K562 (cell line): ENCODE data around the gene PI4K2A. TPM values are rescaled to one million over a fixed set of nuclear protein-coding genes. Genes with fewer than 3 reads are reported as not detected.
A peak's percentile ranks its signal among the peaks of the same experiment; 100 is the strongest.

Experiments
- FOXK2 ChIP-seq, 2 experiments: fragments of 450-650 bp; IDR thresholded peaks in 1 of 2; conservative IDR thresholded peaks in 1 of 2; 2 replicates each; pipeline ENCODE4 v1.6.1; 2016; ENCODE audit warnings: low read depth in 2 of 2, mild to moderate bottlenecking in 1 of 2
- HNRNPK ChIP-seq: fragments of 200-400 bp; formaldehyde crosslinking; IDR thresholded peaks from one replicate; pipeline ENCODE4 v1.6.1; 2018; ENCODE audit warnings: mild to moderate bottlenecking, low read depth, low read length; ENCODE audit not compliant: poor library complexity, severe bottlenecking
- ID3 ChIP-seq, 2 experiments: fragments of 250-450 bp in 1 of 2; fragments of 450-650 bp in 1 of 2; sonication (Bioruptor Pico) in 1 of 2; IDR thresholded peaks; 2 replicates each; pipeline versions ENCODE4 v1.6.1 to v1.8.0; 2016 to 2021; ENCODE audit warnings: mild to moderate bottlenecking in 2 of 2, moderate library complexity in 2 of 2, missing compliant biosample characterization in 1 of 2, missing genetic modification characterization in 1 of 2
- LARP7 ChIP-seq: fragments of 450-650 bp; IDR thresholded peaks from 2 replicates; pipeline ENCODE4 v1.6.1; 2016
- MXD1 ChIP-seq: fragments of 250-450 bp; sonication (Bioruptor Pico); IDR thresholded peaks from 2 replicates; pipeline ENCODE4 v1.8.0; 2021; ENCODE audit warnings: borderline replicate concordance, mild to moderate bottlenecking, moderate library complexity; ENCODE audit not compliant: poor library complexity, severe bottlenecking
- PHF21A ChIP-seq: fragments of 450-650 bp; IDR thresholded peaks from 2 replicates; pipeline ENCODE4 v1.6.1; 2017; ENCODE audit warnings: low read depth, borderline replicate concordance
- RB1 ChIP-seq: fragments of 450-650 bp; IDR thresholded peaks from 2 replicates; pipeline ENCODE4 v1.6.1; 2017; ENCODE audit warnings: low read depth, mild to moderate bottlenecking
- RBM34 ChIP-seq: fragments of 200-400 bp; formaldehyde crosslinking; IDR thresholded peaks from 2 replicates; pipeline ENCODE4 v1.6.1; 2018; ENCODE audit warnings: low read length, borderline replicate concordance; ENCODE audit not compliant: insufficient read depth
- SIRT6 ChIP-seq: IDR thresholded peaks from one replicate; pipeline ENCODE4 v1.6.1; 2012; ENCODE audit warnings: low read depth, mild to moderate bottlenecking, control low read depth, inconsistent platforms, low read length, moderate library complexity
- SREBF2 ChIP-seq: sonication (generic); formaldehyde crosslinking; IDR thresholded peaks from 2 replicates; pipeline ENCODE4 v1.4.0; 2020; ENCODE audit warnings: mild to moderate bottlenecking, missing genetic modification reagents
- STAT5B ChIP-seq: fragments of 250-450 bp; sonication (Bioruptor Pico); IDR thresholded peaks from 2 replicates; pipeline ENCODE4 v1.8.0; 2021; ENCODE audit warnings: mild to moderate bottlenecking, inconsistent platforms
- STAT6 ChIP-seq: sonication (generic); formaldehyde crosslinking; IDR thresholded peaks from 2 replicates; pipeline ENCODE4 v1.8.1; 2023; ENCODE audit warnings: mild to moderate bottlenecking, missing genetic modification reagents
- TAF15 ChIP-seq: fragments of 200-400 bp; formaldehyde crosslinking; IDR thresholded peaks from 2 replicates; pipeline ENCODE4 v1.6.1; 2017; ENCODE audit warnings: mild to moderate bottlenecking, low read depth, low read length, moderate library complexity
- TAF9B ChIP-seq: fragments of 450-650 bp; IDR thresholded peaks from 2 replicates; pipeline ENCODE4 v1.6.1; 2018; ENCODE audit warnings: mild to moderate bottlenecking; ENCODE audit not compliant: partially characterized antibody
- TRIM24 ChIP-seq, 2 experiments: fragments of 450-650 bp; IDR thresholded peaks; 2 replicates each; pipeline ENCODE4 v1.6.1; 2016
- TRIM25 ChIP-seq: fragments of 450-650 bp; IDR thresholded peaks from 2 replicates; pipeline ENCODE4 v1.7.0; 2016; ENCODE audit warnings: borderline replicate concordance
- TSHZ1 ChIP-seq: fragments of 250-450 bp; sonication (Bioruptor Pico); IDR thresholded peaks from 2 replicates; pipeline ENCODE4 v1.4.0; 2020; ENCODE audit warnings: mild to moderate bottlenecking, moderate library complexity
- ZNF24 ChIP-seq: fragments of 450-650 bp; IDR thresholded peaks from 2 replicates; pipeline ENCODE4 v1.6.1; 2016
- ZNF3 ChIP-seq: fragments of 250-450 bp; sonication (Bioruptor Pico); IDR thresholded peaks from 2 replicates; pipeline ENCODE4 v1.5.0; 2021; ENCODE audit warnings: mild to moderate bottlenecking, moderate library complexity
- ZSCAN32 ChIP-seq: fragments of 450-650 bp; formaldehyde crosslinking; IDR thresholded peaks from 2 replicates; pipeline ENCODE4 v1.4.0; 2020; ENCODE audit warnings: mild to moderate bottlenecking, moderate library complexity
- polyA plus RNA-seq, 8 experiments: library from polyadenylated mRNA; depleted of rRNA in 4 of 8; stranded (reverse) in 5 of 8; unstranded in 3 of 8; fragments of >200 nt; fragmentation: Nextera tagmentation in 2 of 8; fragmentation: Illumina TruSeq in 1 of 8; extraction: Ambion mirVana in 2 of 8; extraction: Trizol in 1 of 8; gene quantifications; 2 replicates each; pipeline versions ENCODE4 v1.2.1 to v1.2.3, GENCODE V29; 2011 to 2014; ENCODE audit warnings: inconsistent platforms in 1 of 8, missing spikeins in 1 of 8
- total RNA-seq, 7 experiments: library from RNA; depleted of rRNA in 6 of 7; stranded (reverse); fragments of >200 nt in 6 of 7; fragmentation: Illumina TruSeq in 2 of 7; extraction: Trizol in 2 of 7; gene quantifications; 2 replicates each; pipeline versions ENCODE4 v1.2.1 to v1.2.3, GENCODE V29; 2011 to 2021; ENCODE audit warnings: low replicate concordance in 1 of 7

PI4K2A gene
- total and polyA plus RNA-seq, 9 of the 15 experiments (the other 6 are each of a cell fraction or from before 2014, with no cell fraction given) = 4.4 to 28.4 (median 16.5) TPM

- TF ChIP-seq TAF9B (no peak), ZNF3 (CRISPR knock-in tag) (no peak), ID3 (CRISPR knock-in tag; IDR thresholded peaks at IDR 0.05) (no peak), ID3 (tag; IDR thresholded peaks at IDR 0.05) (peak; percentile 59; the same call in 1 of the 2 replicates), STAT5B (CRISPR knock-in tag) (no peak), RB1 (no peak), SREBF2 (CRISPR knock-in tag) (no peak), PHF21A (no peak), FOXK2 (conservative IDR thresholded peaks at IDR 0.05 in 1 of 2, IDR thresholded peaks at IDR 0.05 in 1 of 2; ENCODE audit: low read depth in 2 of 2) (no peak), LARP7 (no peak), ZSCAN32 (CRISPR knock-in tag) (no peak), TAF15 (no peak), TRIM25 (no peak), SIRT6 (no peak), ZNF24 (no peak), HNRNPK (no peak), RBM34 (no peak), STAT6 (CRISPR knock-in tag) (no peak), MXD1 (CRISPR knock-in tag) (no peak), TSHZ1 (CRISPR knock-in tag) (no peak), TRIM24 (IDR thresholded peaks at IDR 0.05) (no peak)
Measured at GRCh38 chr10:97689559-97690020, 49.1 kb downstream of the PI4K2A start (continued).
